GM12878 (cell line): Measurements from ENCODE around the gene PMPCA. TPM values are rescaled to one million over a fixed set of nuclear protein-coding genes. Genes with fewer than 3 reads are reported as not detected.

Experiments
- ATAC-seq: fragments of 200-7000 bp; cut with Tn5 transposase; 3 replicates; pipeline ENCODE4 v1.9.1; 2020; ENCODE audit warnings: mild to moderate bottlenecking, moderate library complexity
- BruUV-seq: library from RNA; stranded (reverse); fragments of 400-500 nt; replicated peaks from 2 replicates; lab custom pipeline; 2021; lab: Mats Ljungman, UMichigan
- CTCF ChIA-PET: fragments of 300-600 bp; sonication (Branson Sonifier 250); formaldehyde crosslinking; extraction: SDS; loops from one replicate; lab custom pipeline; 2021; ENCODE audit warnings: inconsistent platforms; lab: Yijun Ruan, JAX
- POLR2A ChIA-PET: fragments of 350-600 bp; formaldehyde crosslinking; extraction: SDS; loops from one replicate; lab custom pipeline; 2021; ENCODE audit warnings: inconsistent platforms; lab: Charles Lee
- RAD21 ChIA-PET: fragments of 300-600 bp; sonication (Branson Sonifier 250); formaldehyde crosslinking; loops from one replicate; lab custom pipeline; 2023; ENCODE audit warnings: antibody characterized with exemption; ENCODE audit not compliant: unreplicated experiment; lab: Charles Lee
- SMC1A ChIA-PET: fragments of 300-600 bp; sonication (Branson Sonifier 250); formaldehyde crosslinking; loops from one replicate; lab custom pipeline; 2023; ENCODE audit not compliant: unreplicated experiment, uncharacterized antibody; lab: Charles Lee
- DNase-seq: peaks from one replicate; pipeline ENCODE4 v3.0.0-alpha.2; 2011; ENCODE audit warnings: low read depth, low spot score
- FAIRE-seq: peaks from 3 replicates; lab custom pipeline; 2011; peaks lifted over from hg19 to GRCh38; lab: Jason Lieb, UNC
- H2AFZ ChIP-seq: 2 replicates; pipeline ENCODE4 v1.6.0; 2011; ENCODE audit warnings: low read depth, low read length, control low read depth; ENCODE audit not compliant: control insufficient read depth
- H3K27ac ChIP-seq: 2 replicates; pipeline ENCODE4 v1.5.1; 2011; ENCODE audit warnings: control low read depth; ENCODE audit not compliant: control insufficient read depth, insufficient read depth
- H3K27me3 ChIP-seq, 2 experiments: replicated peaks in 1 of 2; 2 replicates each; pipeline versions ENCODE4 v1.6.0 to v1.6.1; 2011; ENCODE audit warnings: low read length in 1 of 2; ENCODE audit not compliant: control insufficient read depth in 2 of 2, insufficient read depth in 2 of 2
- H3K36me3 ChIP-seq, 2 experiments: 2 replicates each; pipeline ENCODE4 v1.5.1; 2011; ENCODE audit warnings: low read length in 1 of 2; ENCODE audit not compliant: control insufficient read depth in 2 of 2, insufficient read depth in 2 of 2
- H3K4me1 ChIP-seq: 2 replicates; pipeline ENCODE4 v1.6.1; 2011; ENCODE audit warnings: mild to moderate bottlenecking, low read length, moderate library complexity, mixed read lengths; ENCODE audit not compliant: control insufficient read depth, insufficient read depth
- H3K4me2 ChIP-seq: 2 replicates; pipeline ENCODE4 v1.6.0; 2011; ENCODE audit warnings: control low read depth; ENCODE audit not compliant: control insufficient read depth, insufficient read depth
- H3K4me3 ChIP-seq: fragments of 200-600 bp; sonication (generic); 2 replicates; pipeline ENCODE4 v1.5.1; 2016
- H3K79me2 ChIP-seq: 2 replicates; pipeline ENCODE4 v1.6.0; 2011; ENCODE audit warnings: low read length; ENCODE audit not compliant: control insufficient read depth, insufficient read depth
- H3K9ac ChIP-seq: 2 replicates; pipeline ENCODE4 v1.8.0; 2011; ENCODE audit warnings: low read length, control low read depth, mixed read lengths; ENCODE audit not compliant: control insufficient read depth, insufficient read depth
- H3K9me3 ChIP-seq: replicated peaks from 3 replicates; pipeline ENCODE4 v1.5.1; 2011; ENCODE audit warnings: mild to moderate bottlenecking, low read length; ENCODE audit not compliant: control insufficient read depth, insufficient read depth
- H4K20me1 ChIP-seq: 2 replicates; pipeline ENCODE4 v1.6.0; 2011; ENCODE audit not compliant: control insufficient read depth, insufficient read depth
- EP300 ChIP-seq, 2 experiments: fragments of 150-350 bp in 1 of 2; IDR thresholded peaks; 2 replicates each; pipeline ENCODE4 v1.6.1; 2011 to 2012; ENCODE audit warnings: low read depth in 2 of 2, low read length in 2 of 2, borderline replicate concordance in 1 of 2, improper control_type of control experiment in 1 of 2, inconsistent platforms in 1 of 2; ENCODE audit not compliant: control insufficient read depth in 1 of 2
- ESRRA ChIP-seq: IDR thresholded peaks from 2 replicates; pipeline ENCODE4 v1.6.1; 2012; ENCODE audit warnings: mild to moderate bottlenecking, low read length, improper control_type of control experiment
- GABPA ChIP-seq: IDR thresholded peaks from 2 replicates; pipeline ENCODE4 v1.6.1; 2014; ENCODE audit warnings: antibody characterized with exemption, low read depth, mild to moderate bottlenecking, inconsistent platforms
- MYB ChIP-seq: fragments of 150-350 bp; IDR thresholded peaks from 2 replicates; pipeline ENCODE4 v1.6.1; 2014; ENCODE audit warnings: mild to moderate bottlenecking, low read depth, low read length, borderline replicate concordance
- NFYB ChIP-seq: IDR thresholded peaks from 2 replicates; pipeline ENCODE4 v1.6.1; 2011; ENCODE audit warnings: low read depth, mild to moderate bottlenecking, low read length, improper control_type of control experiment, moderate library complexity; ENCODE audit not compliant: insufficient read depth
- TARDBP ChIP-seq: IDR thresholded peaks from 2 replicates; pipeline ENCODE4 v1.6.1; 2016; ENCODE audit warnings: borderline replicate concordance
- WGBS: methylation state at CpG from one replicate; pipeline ENCODE4 v1.1.6; 2016; ENCODE audit warnings: low lambda C conversion rate; ENCODE audit not compliant: insufficient replicate concordance, insufficient coverage; ENCODE audit errors: missing lambda C conversion rate; 5-methylcytosine and 5-hydroxymethylcytosine counted together
- in situ Hi-C: fragments of 300-500 bp; cut with MboI; formaldehyde crosslinking; loops from 9 replicates; pipeline ENCODE4 v1.14.3; 2018; ENCODE audit warnings: mixed read lengths
- intact Hi-C: fragments of 100-400 bp; cut with micrococcal nuclease; formaldehyde crosslinking; loops from one replicate; pipeline ENCODE4 v1.14.2; 2022; ENCODE audit not compliant: unreplicated experiment
- polyA plus RNA-seq, 11 experiments: library from polyadenylated mRNA; depleted of rRNA in 4 of 11; unstranded in 6 of 11; stranded (reverse) in 5 of 11; fragments of >200 nt; fragmentation: Nextera tagmentation in 4 of 11; fragmentation: Illumina TruSeq in 1 of 11; extraction: Ambion mirVana in 4 of 11; extraction: Trizol in 1 of 11; gene quantifications; 1 replicate in 1 of 11; 2 replicates in 10 of 11; pipeline versions ENCODE4 v1.2.1 to v1.2.3, GENCODE V29; 2011 to 2016; ENCODE audit warnings: inconsistent platforms in 2 of 11, missing spikeins in 2 of 11, low read depth in 1 of 11
- total RNA-seq, 4 experiments: library from RNA; depleted of rRNA in 3 of 4; stranded (reverse); fragments of >200 nt in 3 of 4; fragmentation: Illumina TruSeq in 1 of 4; extraction: Trizol in 1 of 4; gene quantifications; 2 replicates each; pipeline versions ENCODE4 v1.2.1 to v1.2.3, GENCODE V29; 2013 to 2021

PMPCA gene
- total and polyA plus RNA-seq, 10 of the 15 experiments (the other 5 are each of a cell fraction or from before 2014, with no cell fraction given) = 8.1 to 137 (median 75.7) TPM

DNA sequence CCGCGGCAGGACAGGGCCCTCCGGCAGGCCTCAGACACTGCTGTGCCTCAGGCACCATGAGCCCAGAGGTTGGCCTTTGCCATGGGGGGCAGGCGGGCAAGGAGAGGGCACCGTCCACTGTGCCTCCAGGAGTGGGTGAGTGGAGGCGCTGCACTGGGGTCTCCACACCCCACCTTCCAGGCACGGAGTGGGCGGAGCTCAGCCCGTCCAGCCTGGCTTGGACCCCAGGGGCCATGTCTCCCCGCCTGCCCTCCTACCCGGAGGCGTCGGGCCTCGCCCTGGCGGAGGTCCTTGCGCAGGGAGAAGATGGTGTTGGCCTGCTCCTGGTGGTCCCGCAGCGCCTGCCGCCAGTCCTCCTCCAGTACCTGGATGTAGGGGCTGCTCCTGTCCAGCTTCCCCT is 40.4 kb upstream of the PMPCA start:
- no peak for TF ChIP-seq GABPA
- TF ChIP-seq EP300 (IDR thresholded peaks at IDR 0.05; ENCODE audit: borderline replicate concordance in 1 of 2, control insufficient read depth in 1 of 2, low read depth in 2 of 2, low read length in 2 of 2) = no peak
- TF ChIP-seq ESRRA = no peak
- TF ChIP-seq TARDBP = no peak
- no peak for TF ChIP-seq MYB
- no peak for TF ChIP-seq NFYB
- TF ChIP-seq, all 136 proteins: peak for 0
- intact Hi-C loops = no loop called here
- Histone ChIP-seq H3K4me2 (no peak overlapping the region), H3K27ac (no peak overlapping the region), H3K4me1 (0 out of 2 replicates have a peak, but pooled peaks cover 4% of the 10 kb centered on the region), H3K27me3 (no peaks in the 10 kb centered on the region), H3K4me3 (no peak overlapping the region), H3K9me3 (no peaks in the 10 kb centered on the region), H3K79me2 (no peaks in the 10 kb centered on the region), H3K36me3 (peaks cover 0 to 1% of the 10 kb centered on the region in 2 experiments; a peak in 3 of 4 replicates), H4K20me1 (no peaks in the 10 kb centered on the region), H2AFZ (no peak overlapping the region), H3K9ac (no peak overlapping the region)
- WGBS = 82% methylated on average over 18 of the region's 19 CpGs
- FAIRE-seq = no peak
- DNase-seq = no peak
- SMC1A ChIA-PET = no interaction called here
- CTCF ChIA-PET = no interaction called here
- BruUV-seq = no TSS peak
- ATAC-seq = no peak
- POLR2A ChIA-PET = no interaction called here
- in situ Hi-C loops = no loop called here
- RAD21 ChIA-PET = no interaction called here
